Endothelial cell of umbilical vein (primary cell): ENCODE data around the gene AKAP6. TPM values are rescaled to one million over a fixed set of nuclear protein-coding genes. Genes with fewer than 3 reads are reported as not detected.

ENCODE experiments used
- BruUV-seq: library from RNA; stranded (reverse); fragments of 400-500 nt; replicated peaks from 2 replicates; lab custom pipeline; 2021; lab: Mats Ljungman, UMichigan
- CTCF ChIA-PET: fragments of 300-600, 350-600 bp; sonication (Branson Sonifier 250); formaldehyde crosslinking; loops from one replicate; lab custom pipeline; 2021; ENCODE audit warnings: antibody characterized with exemption, inconsistent platforms; lab: Charles Lee
- POLR2A ChIA-PET: fragments of 300-600, 350-600 bp; sonication (Branson Sonifier 250); formaldehyde crosslinking; loops from one replicate; lab custom pipeline; 2021; ENCODE audit warnings: antibody characterized with exemption, inconsistent platforms; lab: Charles Lee
- DNase-seq: peaks from one replicate; pipeline ENCODE4 v3.0.0-alpha.2; 2011; ENCODE audit warnings: low read depth, low spot score
- FAIRE-seq: peaks from 2 replicates; lab custom pipeline; 2011; peaks lifted over from hg19 to GRCh38; lab: Jason Lieb, UNC
- H2AFZ ChIP-seq: 2 replicates; pipeline ENCODE4 v1.6.0; 2012; ENCODE audit warnings: low read depth, low read length, control low read depth, inconsistent platforms
- H3K27ac ChIP-seq: 2 replicates; pipeline ENCODE4 v1.5.1; 2011; ENCODE audit warnings: low read depth, mild to moderate bottlenecking, control low read depth, low read length, moderate library complexity; ENCODE audit not compliant: insufficient read depth
- H3K27me3 ChIP-seq, 2 experiments: 2 replicates each; pipeline versions ENCODE4 v1.6.0 to v1.6.1; 2011; ENCODE audit warnings: low read length in 2 of 2, mixed read lengths in 1 of 2; ENCODE audit not compliant: control insufficient read depth in 2 of 2, insufficient read depth in 2 of 2
- H3K36me3 ChIP-seq, 2 experiments: 2 replicates in 1 of 2; 3 replicates in 1 of 2; pipeline ENCODE4 v1.5.1; 2011; ENCODE audit warnings: low read length in 2 of 2, mild to moderate bottlenecking in 1 of 2, moderate library complexity in 1 of 2; ENCODE audit not compliant: control insufficient read depth in 2 of 2, insufficient read depth in 2 of 2; ENCODE audit errors: extremely low read depth in 1 of 2
- H3K4me1 ChIP-seq: 3 replicates; pipeline ENCODE4 v1.5.1; 2011; ENCODE audit warnings: mild to moderate bottlenecking, low read length; ENCODE audit not compliant: control insufficient read depth, insufficient read depth; ENCODE audit errors: extremely low read depth
- H3K4me2 ChIP-seq: 2 replicates; pipeline ENCODE4 v1.6.1; 2011; ENCODE audit warnings: low read length, control low read depth, mixed read lengths; ENCODE audit not compliant: insufficient read depth
- H3K4me3 ChIP-seq, 3 experiments: fragments of 200-600 bp in 1 of 3; sonication (generic), shearing (Covaris generic) in 1 of 3; replicated peaks in 1 of 3; 2 replicates each; pipeline ENCODE4 v1.5.1; 2011 to 2016; ENCODE audit warnings: control low read depth in 3 of 3, low read length in 3 of 3, mild to moderate bottlenecking in 2 of 3, inconsistent platforms in 1 of 3, low read depth in 1 of 3, moderate library complexity in 1 of 3; ENCODE audit not compliant: insufficient read depth in 1 of 3
- H3K79me2 ChIP-seq: 2 replicates; pipeline ENCODE4 v1.6.0; 2012; ENCODE audit warnings: low read length, inconsistent platforms; ENCODE audit not compliant: control insufficient read depth, insufficient read depth
- H3K9ac ChIP-seq: replicated peaks from 2 replicates; pipeline ENCODE3; 2011; ENCODE audit warnings: low read length, control low read depth; ENCODE audit not compliant: insufficient read depth; ENCODE audit errors: extremely low read depth
- H3K9me1 ChIP-seq: replicated peaks from 3 replicates; pipeline ENCODE4 v1.6.0; 2011; ENCODE audit warnings: mild to moderate bottlenecking, low read length; ENCODE audit not compliant: control insufficient read depth, insufficient read depth; ENCODE audit errors: extremely low read depth
- H3K9me3 ChIP-seq: replicated peaks from 2 replicates; pipeline ENCODE4 v1.5.1; 2012; ENCODE audit warnings: low read length, inconsistent platforms; ENCODE audit not compliant: control insufficient read depth, insufficient read depth
- H4K20me1 ChIP-seq: replicated peaks from 2 replicates; pipeline ENCODE3; 2011; ENCODE audit warnings: mild to moderate bottlenecking, low read length; ENCODE audit not compliant: control insufficient read depth, insufficient read depth; ENCODE audit errors: extremely low read depth
- EZH2 ChIP-seq: IDR thresholded peaks from 2 replicates; pipeline ENCODE4 v1.6.1; 2012; ENCODE audit warnings: borderline replicate concordance, low read depth, mild to moderate bottlenecking, moderate library complexity, low read length, inconsistent platforms; ENCODE audit not compliant: severe bottlenecking
- FOS ChIP-seq: IDR thresholded peaks from 2 replicates; pipeline ENCODE4 v1.6.1; 2011; ENCODE audit warnings: mild to moderate bottlenecking, low read length, moderate library complexity, borderline replicate concordance; ENCODE audit not compliant: insufficient read depth
- GATA2 ChIP-seq: IDR thresholded peaks from 2 replicates; pipeline ENCODE4 v1.7.0; 2011; ENCODE audit warnings: low read depth, mild to moderate bottlenecking, moderate library complexity, mixed read lengths, low read length; ENCODE audit not compliant: insufficient read length, insufficient read depth
- JUN ChIP-seq: IDR thresholded peaks from 2 replicates; pipeline ENCODE4 v1.6.1; 2011; ENCODE audit warnings: borderline replicate concordance, low read depth; ENCODE audit not compliant: insufficient read length, insufficient read depth
- MYC ChIP-seq: IDR thresholded peaks from one replicate; pipeline ENCODE4 v1.6.1; 2011; ENCODE audit warnings: mild to moderate bottlenecking, low read depth, low read length
- POLR2A ChIP-seq: IDR thresholded peaks from 2 replicates; pipeline ENCODE4 v1.6.1; 2012; ENCODE audit warnings: low read depth, mild to moderate bottlenecking, control low read depth, low read length
- POLR2AphosphoS5 ChIP-seq: IDR thresholded peaks from 2 replicates; pipeline ENCODE4 v1.6.1; 2012; ENCODE audit warnings: low read depth, mild to moderate bottlenecking, control low read depth, low read length, moderate library complexity; ENCODE audit not compliant: insufficient read depth
- dilution Hi-C: fragments of 300-500 bp; cut with MboI; formaldehyde crosslinking; loops from one replicate; pipeline ENCODE4 v1.15.0; 2019; ENCODE audit warnings: low sequenced_read_pairs; ENCODE audit not compliant: extremely low pct_ligation_motif_present
- intact Hi-C: fragments of 100-400 bp; cut with micrococcal nuclease; formaldehyde crosslinking; loops from one replicate; pipeline ENCODE4 v1.10.0; 2022
- polyA plus RNA-seq, 4 experiments: library from polyadenylated mRNA; depleted of rRNA in 3 of 4; stranded (reverse) in 3 of 4; unstranded in 1 of 4; fragments of >200 nt; gene quantifications; 2 replicates each; pipeline versions ENCODE4 v1.2.1 to v1.2.3, GENCODE V29; 2011 to 2012; ENCODE audit warnings: missing spikeins in 1 of 4
- total RNA-seq: library from RNA; stranded (reverse); gene quantifications from 2 replicates; pipeline ENCODE4 v1.2.3, GENCODE V29; 2021
- TF ChIP-seq, protein P1 (sequence below), 2 donors: IDR thresholded peaks; 1 replicate in 1 of 2; 2 replicates in 1 of 2; pipeline ENCODE4 v1.5.1; 2011; ENCODE audit warnings: low read length in 2 of 2, mild to moderate bottlenecking in 2 of 2, moderate library complexity in 2 of 2, control low read depth in 1 of 2, inconsistent platforms in 1 of 2, low read depth in 1 of 2; ENCODE audit not compliant: insufficient read depth in 1 of 2; ENCODE audit errors: extremely low read depth in 1 of 2
- TF ChIP-seq, protein P2 (sequence below): IDR thresholded peaks from 2 replicates; pipeline ENCODE4 v1.6.1; 2011; ENCODE audit not compliant: insufficient read depth, insufficient read length

AKAP6 gene
- total and polyA plus RNA-seq, 2 donors (not counting 3 experiments of a cell fraction or from before 2014, with no cell fraction given) = 0.03 to 0.49 TPM

DNA sequence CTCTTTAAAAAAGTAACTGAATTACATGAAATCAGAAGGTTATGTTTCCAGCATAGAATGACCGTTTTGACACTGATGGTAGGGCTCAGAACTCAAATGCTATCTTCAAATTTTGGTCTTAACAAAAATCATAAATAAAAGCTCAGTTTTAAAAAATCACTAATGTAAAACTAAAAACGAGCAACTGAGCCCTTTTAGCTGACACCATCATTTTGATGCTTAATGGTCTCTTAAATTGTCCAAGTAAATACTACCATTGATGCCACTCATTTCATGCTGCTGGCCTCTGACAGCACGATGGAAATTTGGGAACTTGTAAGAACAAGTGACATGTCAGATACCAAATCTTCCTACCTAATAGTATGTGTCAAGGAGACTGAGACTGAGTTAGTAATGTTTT, 205.0 kb downstream of the AKAP6 start:
- BruUV-seq = no TSS peak

More for the DNA sequence above, 205.0 kb downstream of the AKAP6 start:
- Histone ChIP-seq H3K4me1 (no peaks in the 10 kb centered on the region), H3K4me3 (no peak overlapping the region), H3K9me1 (no peaks in the 10 kb centered on the region), H3K36me3 (no peaks in the 10 kb centered on the region), H3K27me3 (no peaks in the 10 kb centered on the region), H3K9ac (no peak overlapping the region), H3K4me2 (no peak overlapping the region), H4K20me1 (no peaks in the 10 kb centered on the region), H3K27ac (no peak overlapping the region), H3K9me3 (no peaks in the 10 kb centered on the region), H2AFZ (no peak overlapping the region), H3K79me2 (no peaks in the 10 kb centered on the region)
- POLR2A ChIA-PET = no interaction called here
- CTCF ChIA-PET = interaction anchor here (1.0 kb wide), 1 partner anchor 20 kb away, joined by 4 read pairs; no protein-coding TSS in a partner anchor
- no peak for FAIRE-seq
- intact Hi-C loops (no loop called here), dilution Hi-C loops (no loop called here)
- TF ChIP-seq JUN = no peak
- no peak for TF ChIP-seq GATA2
- TF ChIP-seq POLR2AphosphoS5 = no peak
- TF ChIP-seq EZH2 = no peak
- no peak for TF ChIP-seq MYC
- no peak for TF ChIP-seq FOS
- TF ChIP-seq, protein P1, sequence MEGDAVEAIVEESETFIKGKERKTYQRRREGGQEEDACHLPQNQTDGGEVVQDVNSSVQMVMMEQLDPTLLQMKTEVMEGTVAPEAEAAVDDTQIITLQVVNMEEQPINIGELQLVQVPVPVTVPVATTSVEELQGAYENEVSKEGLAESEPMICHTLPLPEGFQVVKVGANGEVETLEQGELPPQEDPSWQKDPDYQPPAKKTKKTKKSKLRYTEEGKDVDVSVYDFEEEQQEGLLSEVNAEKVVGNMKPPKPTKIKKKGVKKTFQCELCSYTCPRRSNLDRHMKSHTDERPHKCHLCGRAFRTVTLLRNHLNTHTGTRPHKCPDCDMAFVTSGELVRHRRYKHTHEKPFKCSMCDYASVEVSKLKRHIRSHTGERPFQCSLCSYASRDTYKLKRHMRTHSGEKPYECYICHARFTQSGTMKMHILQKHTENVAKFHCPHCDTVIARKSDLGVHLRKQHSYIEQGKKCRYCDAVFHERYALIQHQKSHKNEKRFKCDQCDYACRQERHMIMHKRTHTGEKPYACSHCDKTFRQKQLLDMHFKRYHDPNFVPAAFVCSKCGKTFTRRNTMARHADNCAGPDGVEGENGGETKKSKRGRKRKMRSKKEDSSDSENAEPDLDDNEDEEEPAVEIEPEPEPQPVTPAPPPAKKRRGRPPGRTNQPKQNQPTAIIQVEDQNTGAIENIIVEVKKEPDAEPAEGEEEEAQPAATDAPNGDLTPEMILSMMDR (IDR thresholded peaks at IDR 0.05; ENCODE audit: extremely low read depth in 1 of 2, insufficient read depth in 1 of 2, low read depth in 1 of 2, low read length in 2 of 2) = no peak
- TF ChIP-seq POLR2A = no peak
- TF ChIP-seq, protein P2, sequence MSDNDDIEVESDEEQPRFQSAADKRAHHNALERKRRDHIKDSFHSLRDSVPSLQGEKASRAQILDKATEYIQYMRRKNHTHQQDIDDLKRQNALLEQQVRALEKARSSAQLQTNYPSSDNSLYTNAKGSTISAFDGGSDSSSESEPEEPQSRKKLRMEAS = no peak
- no peak for DNase-seq
